H1 (cell line): Measurements from ENCODE around the gene ZNF282. TPM values are rescaled to one million over a fixed set of nuclear protein-coding genes. Genes with fewer than 3 reads are reported as not detected.

Experiments used
- BRCA1 ChIP-seq: IDR thresholded peaks from 2 replicates; pipeline ENCODE4 v1.6.1; 2012; ENCODE audit warnings: low read depth, low read length, improper control_type of control experiment
- CEBPB ChIP-seq: IDR thresholded peaks from 2 replicates; pipeline ENCODE4 v1.6.1; 2012; ENCODE audit warnings: low read depth, low read length
- JUND ChIP-seq: IDR thresholded peaks from 2 replicates; pipeline ENCODE4 v1.6.1; 2011; ENCODE audit warnings: mild to moderate bottlenecking, improper control_type of control experiment, low read length
- KDM5A ChIP-seq: fragments of 200-600 bp; IDR thresholded peaks from 2 replicates; pipeline ENCODE4 v1.7.1; 2012; ENCODE audit warnings: mild to moderate bottlenecking, low read length, inconsistent platforms, mixed read lengths
- NANOG ChIP-seq: IDR thresholded peaks from 2 replicates; pipeline ENCODE4 v1.6.1; 2011; ENCODE audit warnings: low read length, low read depth, mild to moderate bottlenecking, inconsistent platforms; ENCODE audit not compliant: insufficient read depth, poor library complexity, severe bottlenecking
- SIN3A ChIP-seq, 2 experiments: IDR thresholded peaks in 1 of 2; conservative IDR thresholded peaks in 1 of 2; 2 replicates each; pipeline ENCODE4 v1.6.1; 2011 to 2012; ENCODE audit warnings: low read length in 2 of 2, improper control_type of control experiment in 1 of 2, low read depth in 1 of 2, mild to moderate bottlenecking in 1 of 2
- SP4 ChIP-seq: IDR thresholded peaks from 2 replicates; pipeline ENCODE4 v1.6.1; 2012; ENCODE audit warnings: low read length, inconsistent platforms
- SRF ChIP-seq: IDR thresholded peaks from 2 replicates; pipeline ENCODE4 v1.6.1; 2011; ENCODE audit warnings: mild to moderate bottlenecking, low read depth, low read length, moderate library complexity
- USF2 ChIP-seq: IDR thresholded peaks from 2 replicates; pipeline ENCODE4 v1.6.1; 2011; ENCODE audit warnings: low read length, improper control_type of control experiment
- polyA plus RNA-seq, 7 experiments: library from polyadenylated mRNA; depleted of rRNA in 3 of 7; stranded (reverse) in 5 of 7; unstranded in 2 of 7; fragments of >200 nt in 5 of 7; fragments of 200-250 nt in 2 of 7; gene quantifications; 1 replicate in 5 of 7; 2 replicates in 1 of 7; 4 replicates in 1 of 7; pipeline versions ENCODE4 v1.2.1 to v1.2.3, GENCODE V29; 2011 to 2013; ENCODE audit warnings: missing spikeins in 2 of 7, mixed read lengths in 2 of 7
- total RNA-seq: library from RNA; stranded (reverse); fragmentation: NEBNext Ultra II Directional; extraction: Animal tissue kit (Norgen Biotek cat#: 25700); gene quantifications from 2 replicates; pipeline ENCODE4 v1.2.1, GENCODE V29; 2021

The ZNF282 gene
- total and polyA plus RNA-seq, 2 of the 8 experiments (the other 6 are each of a cell fraction or from before 2014, with no cell fraction given), result 16.9 to 36.3 TPM

GRCh38 chr7:149197675-149198074, 2.3 kb downstream of the ZNF282 start (continued):
- no peak for TF ChIP-seq SIN3A (conservative IDR thresholded peaks at IDR 0.05 in 1 of 2, IDR thresholded peaks at IDR 0.05 in 1 of 2; ENCODE audit: low read depth in 1 of 2, low read length in 2 of 2)
- no peak for TF ChIP-seq CEBPB
- no peak for TF ChIP-seq USF2
- no peak for TF ChIP-seq BRCA1
- no peak for TF ChIP-seq SRF
- no peak for TF ChIP-seq JUND
- no peak for TF ChIP-seq KDM5A
- no peak for TF ChIP-seq NANOG
- TF ChIP-seq SP4, result no peak
